Effector CD8-positive, alpha-beta T cell (primary cell): ENCODE data around the gene LRRC31.
A peak's percentile ranks its signal among the peaks of the same experiment; 100 is the strongest.

Experiments
- DNase-seq: peaks from one replicate; lab custom pipeline; 2025; lab: John Stamatoyannopoulos, UW

Gene LRRC31

DNA sequence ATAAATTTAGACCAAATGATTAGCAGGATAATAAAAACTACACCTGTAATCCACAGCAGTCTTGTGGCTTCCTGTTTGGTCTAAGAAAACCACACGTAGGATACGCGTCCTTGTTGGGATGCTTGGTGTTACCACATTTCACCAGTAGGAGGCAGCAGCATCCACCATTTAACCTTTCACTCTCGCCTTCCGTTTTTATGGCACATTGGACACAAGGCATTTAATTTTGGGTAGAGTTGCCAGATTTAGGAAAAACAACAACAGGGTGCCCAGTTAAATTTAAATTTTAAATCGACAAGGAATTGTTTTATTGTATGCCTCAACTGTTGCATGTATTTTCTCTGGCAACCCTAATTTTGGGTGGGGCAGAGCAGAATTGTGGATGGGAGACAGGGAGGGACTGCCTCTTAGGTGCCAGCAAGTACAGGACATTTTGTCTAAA, 6.3 kb downstream of the LRRC31 start:
- peak; percentile 53 for DNase-seq

DNA sequence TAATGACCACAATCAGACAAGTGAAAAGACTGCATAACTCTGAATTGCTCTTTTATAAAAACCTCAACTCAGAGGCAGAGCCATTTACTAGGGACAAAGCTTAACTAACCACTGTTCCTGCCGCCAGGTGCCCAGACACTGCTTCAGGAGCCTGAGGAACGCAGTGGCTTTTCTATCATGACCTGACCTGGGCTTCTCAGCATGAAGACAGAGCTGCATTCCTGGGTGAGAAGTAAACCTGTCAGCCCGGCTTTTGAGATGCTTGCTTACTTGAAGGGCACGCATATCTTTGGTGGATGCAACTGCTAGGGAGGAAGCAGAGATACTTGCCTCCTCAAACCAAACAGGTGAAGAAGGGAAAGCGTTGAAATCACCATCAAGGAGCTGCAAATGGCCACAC, 7.9 kb downstream of the LRRC31 start:
- no peak for DNase-seq

DNA sequence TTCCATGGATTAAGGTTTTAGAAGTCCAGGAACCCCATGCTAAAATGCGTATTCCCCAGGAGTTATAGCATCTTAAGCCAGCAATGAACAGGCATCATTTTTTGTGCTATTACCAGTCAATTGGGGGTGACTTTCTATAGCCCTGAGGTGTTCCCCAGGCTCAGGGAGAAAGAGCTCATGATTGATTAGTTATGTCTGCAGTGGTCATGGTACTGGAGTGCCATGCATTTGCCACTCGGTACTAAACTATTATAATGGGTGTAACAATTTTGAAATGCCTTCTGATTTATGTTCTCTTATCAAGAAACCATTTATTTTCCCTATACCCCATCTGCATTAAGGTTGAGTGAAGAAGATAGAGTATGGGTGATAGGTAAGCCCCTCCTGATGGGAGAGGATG, 11.9 kb downstream of the LRRC31 start:
- no peak for DNase-seq

DNA sequence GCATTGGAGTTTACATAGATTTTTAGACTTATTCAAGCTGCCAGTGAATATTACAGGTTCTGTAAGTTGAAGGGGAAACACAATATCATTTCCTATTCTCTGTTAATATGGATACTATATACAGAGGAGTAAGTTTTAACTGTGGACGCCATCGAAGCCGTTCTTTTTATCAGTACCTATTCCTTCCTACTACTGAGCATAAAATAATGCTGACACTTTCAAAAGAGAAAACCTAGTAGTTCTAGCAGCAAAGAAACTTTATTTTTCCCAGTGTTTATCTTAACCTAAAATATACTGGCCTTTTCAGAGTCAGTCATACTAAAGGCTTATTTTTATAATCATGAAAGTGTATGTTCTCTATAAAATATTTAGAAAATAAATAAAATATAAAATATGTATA, 14.2 kb downstream of the LRRC31 start:
- DNase-seq, result no peak

DNA sequence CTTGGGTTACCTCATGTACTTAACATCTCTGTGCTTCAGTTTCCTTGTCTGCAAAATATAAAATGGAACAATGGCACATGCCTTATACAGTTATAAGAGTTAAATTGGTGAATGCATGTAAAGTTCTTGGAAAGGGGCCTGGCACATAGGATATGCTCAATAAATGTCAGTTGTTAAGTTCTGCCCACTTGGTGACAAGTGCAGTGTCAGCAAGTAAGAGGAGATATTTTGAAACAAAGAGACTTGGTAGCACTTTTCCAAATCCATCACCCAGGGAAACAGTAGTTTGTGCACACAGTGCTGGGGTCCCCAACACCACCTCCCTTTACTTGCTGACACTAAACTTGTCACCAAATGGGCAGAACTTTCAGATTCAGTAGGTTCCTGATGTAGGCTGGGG, 19.1 kb downstream of the LRRC31 start:
- no peak for DNase-seq

DNA sequence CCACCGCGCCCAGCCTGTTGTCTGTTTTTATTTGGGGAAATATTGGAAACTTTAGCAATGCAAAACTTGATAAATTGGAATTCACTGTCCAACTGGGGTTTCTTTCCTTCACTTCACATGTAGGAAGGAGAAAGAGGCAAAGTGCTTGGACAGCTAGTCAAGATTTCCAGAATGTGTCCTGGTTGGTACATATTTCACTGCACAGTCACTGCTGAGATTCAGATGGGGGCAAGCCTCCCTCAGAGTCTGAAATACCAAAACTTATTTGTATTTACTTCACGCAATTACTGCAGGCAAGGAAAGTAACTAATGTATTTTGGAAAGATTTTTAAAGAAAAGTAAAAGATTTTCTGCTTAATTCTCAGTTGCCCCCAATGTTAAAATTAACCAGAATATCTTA, 21.0 kb downstream of the LRRC31 start:
- DNase-seq, result no peak

DNA sequence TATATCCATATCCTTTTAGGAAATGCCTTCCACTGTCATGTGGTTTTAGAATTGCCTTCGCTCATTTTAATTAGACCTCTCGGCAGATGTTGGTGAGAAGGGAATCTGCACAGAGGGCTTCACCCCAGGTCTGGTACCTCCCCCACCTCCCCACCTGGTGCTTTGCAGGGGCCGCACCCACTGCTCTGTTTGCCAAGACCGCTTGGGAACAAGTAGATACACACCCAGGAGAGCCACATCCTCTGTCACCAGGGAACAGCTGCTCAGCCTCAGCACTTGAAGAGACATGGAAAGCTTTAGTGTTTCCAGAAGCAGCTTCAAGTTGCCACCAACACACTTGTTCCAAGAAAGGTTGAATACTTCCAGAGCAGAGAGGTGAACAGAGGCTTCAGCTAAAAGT, 21.8 kb downstream of the LRRC31 start:
- no peak for DNase-seq

DNA sequence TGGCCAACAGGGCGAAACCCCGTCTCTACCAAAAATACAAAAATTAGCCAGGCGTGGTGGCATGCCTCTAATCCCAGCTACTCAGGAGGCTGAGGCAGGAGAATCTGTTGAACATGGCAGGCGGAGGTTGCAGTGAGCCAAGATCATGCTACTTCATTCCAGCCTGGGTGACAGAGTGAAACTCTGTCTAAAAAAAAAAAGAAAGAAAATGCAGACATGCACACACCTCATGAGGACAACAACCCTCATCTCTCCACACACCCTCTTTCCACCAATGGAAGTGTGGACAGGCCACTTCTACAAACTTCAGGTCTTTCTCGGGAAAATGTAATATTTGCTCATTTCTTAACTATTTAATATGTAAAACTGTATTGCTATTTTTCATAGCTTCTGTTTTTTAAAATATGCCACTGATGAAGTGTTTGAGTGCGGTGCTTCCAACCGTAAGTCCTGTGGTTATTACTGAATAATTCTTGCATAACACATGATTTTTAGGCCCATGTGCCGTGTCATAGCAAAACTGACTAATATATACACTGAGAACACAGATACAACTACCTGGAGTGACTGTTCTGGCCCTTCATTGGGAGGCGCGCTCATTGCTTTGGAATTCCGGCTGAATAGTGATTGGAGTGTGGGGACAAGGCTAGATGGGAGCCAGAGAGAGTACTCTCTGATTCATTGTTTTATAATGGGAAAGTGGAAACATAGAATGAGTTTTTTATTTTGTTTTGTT, 23.1 kb downstream of the LRRC31 start:
- DNase-seq, result no peak

DNA sequence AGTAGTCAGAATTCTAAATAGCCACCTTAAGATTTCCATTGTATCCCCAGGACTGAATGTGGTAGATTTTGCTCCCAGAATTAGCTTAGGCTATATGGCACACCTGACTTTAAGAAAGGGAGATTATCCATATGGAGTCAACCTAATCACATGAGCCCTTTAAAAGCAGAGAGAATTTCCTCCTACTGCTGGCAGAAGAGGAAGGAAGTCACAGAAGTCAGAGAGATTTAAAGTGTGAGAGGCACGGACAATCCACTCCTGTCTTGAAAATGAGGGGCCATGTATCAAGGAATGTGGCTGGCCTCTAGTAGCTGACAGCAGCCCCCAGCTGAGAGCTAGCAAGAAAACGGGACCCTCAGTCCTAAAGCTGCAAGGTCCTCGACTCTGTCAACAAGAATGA, 26.8 kb downstream of the LRRC31 start:
- DNase-seq, result no peak

DNA sequence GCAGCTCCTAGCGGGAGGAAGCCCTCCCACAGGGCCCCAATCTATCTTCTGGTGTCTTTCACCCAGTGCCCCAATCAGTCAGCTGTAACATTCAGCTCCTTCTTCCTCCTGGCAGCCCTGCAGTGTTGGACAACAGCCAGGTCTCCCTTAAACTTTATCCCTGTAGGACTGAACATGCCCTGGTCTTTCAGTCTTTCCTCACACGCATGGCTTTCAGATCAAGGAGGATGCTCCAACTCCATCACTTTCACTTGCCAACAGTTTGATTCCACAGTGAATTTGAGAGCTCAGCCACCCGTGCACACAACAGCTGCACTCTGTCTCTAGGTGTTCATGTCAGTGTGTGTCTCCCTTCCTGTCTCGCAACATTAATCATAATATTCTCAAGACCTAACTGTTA, 28.6 kb downstream of the LRRC31 start:
- DNase-seq, result no peak

DNA sequence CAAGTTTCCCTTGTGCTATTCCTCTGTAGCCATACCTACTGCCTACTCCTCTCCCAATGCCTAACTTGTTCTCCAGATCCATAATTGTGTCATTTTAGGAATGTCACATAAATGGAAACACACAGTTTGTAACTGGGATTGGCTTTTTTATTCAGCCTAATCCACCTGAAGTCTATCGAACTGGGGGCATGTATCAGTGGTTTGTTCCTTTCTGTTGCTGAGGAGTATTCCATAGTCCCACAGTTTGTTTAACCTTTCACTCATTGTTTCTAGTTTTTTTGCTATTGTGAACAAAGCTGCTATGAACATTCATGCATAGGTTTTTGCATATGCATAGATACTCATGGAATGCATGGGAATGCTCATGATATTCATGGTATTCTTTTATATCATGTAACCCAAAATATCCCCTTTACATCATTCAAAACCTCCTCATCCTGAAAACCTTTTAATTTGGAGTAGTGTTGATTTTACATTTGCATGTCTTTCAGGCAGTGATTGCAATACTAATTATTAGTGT, 31.2 kb downstream of the LRRC31 start:
- no peak for DNase-seq

DNA sequence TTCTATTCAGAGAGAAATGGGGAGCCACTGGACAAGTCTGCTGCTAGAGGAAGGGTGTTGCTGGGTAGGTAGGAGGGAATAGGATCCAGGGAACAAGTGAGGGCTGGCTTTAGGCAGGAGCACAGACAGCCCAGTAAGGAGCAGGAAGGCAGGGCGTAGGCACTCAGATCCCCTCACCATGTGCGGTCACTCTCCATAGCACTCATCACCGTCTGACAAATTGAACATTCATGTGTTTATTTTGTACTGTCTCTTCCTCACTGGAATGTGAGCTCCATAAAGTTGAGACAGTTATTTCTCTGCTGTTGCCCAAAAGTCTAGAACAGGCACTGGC, 32.8 kb downstream of the LRRC31 start:
- no peak for DNase-seq

DNA sequence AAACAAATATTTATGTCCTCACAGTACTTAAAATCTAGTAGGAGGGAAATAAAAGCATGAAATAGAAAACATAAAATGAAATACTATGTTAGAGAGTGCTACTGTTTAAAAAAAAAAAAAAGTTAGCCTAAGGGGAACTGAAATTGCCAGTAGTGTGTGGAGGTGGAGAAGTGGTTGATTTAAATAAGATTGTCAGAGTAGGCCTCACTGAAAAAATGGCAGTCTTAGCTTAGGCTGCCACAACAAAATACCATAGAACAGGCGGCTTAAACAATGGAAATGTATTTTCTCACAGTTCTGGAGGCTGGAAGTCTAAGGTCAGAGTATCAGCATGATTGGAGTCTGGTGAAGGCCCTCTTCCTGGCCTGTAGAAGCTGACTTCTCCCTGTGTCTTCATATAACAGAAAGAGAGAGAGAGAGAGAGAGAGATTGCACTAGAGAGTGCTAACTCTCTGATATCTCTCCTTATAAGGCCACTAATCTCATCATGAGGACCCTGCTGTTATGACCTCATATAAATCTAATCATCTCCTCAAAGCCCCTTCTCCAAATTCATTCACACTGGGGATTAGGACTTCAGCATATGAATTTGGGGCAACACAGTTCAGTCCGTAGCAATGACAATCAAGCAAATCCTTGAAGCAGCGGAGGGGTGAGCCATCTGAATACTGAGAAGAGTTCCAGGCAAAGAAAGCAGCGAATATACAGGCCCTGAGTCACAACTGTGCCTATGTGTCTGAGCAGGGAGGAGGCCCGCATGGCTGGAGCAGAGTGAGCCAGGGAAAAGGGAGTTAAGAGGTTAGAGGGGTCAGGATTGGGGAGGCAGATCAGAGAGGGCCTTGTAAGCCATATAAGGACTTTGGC, 33.4 kb downstream of the LRRC31 start:
- DNase-seq, result no peak

DNA sequence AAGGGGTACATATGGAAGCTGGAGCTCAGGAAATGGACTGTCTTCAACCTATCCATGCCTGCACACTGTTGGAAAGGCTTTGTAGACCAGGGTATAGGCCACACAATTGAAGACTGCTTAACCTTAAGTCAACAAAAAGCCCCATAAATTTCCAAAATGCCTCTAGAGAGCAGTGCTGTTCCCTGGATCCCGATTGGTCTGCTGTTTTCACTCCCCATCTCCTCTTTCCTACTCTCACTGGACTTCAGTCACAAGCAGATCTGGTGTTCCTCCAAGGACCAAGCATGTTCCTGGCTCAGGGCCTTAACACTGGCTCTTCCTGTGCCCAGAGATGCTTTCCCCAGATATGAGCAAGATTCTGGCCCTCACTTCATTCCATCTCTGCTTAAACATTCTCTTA, 34.2 kb downstream of the LRRC31 start:
- no peak for DNase-seq

DNA sequence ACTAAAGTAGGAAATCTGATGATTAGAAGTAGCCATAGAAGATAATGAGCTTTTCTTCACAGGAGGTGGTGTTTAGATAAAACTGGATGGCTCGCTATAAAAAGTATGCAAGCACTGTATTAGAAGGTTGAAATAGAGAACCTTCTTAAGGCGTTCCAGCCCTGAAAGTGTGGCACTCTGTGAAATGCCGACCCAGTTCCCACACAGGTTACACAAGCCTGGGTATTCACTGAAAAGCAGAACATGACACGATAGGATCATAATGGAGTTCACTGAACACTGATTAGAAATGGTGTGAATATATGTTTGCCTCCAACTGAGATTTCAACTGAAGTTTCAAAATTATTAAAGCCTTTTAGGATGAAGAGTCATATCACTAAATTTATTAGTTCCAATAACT, 42.0 kb downstream of the LRRC31 start:
- DNase-seq, result no peak

DNA sequence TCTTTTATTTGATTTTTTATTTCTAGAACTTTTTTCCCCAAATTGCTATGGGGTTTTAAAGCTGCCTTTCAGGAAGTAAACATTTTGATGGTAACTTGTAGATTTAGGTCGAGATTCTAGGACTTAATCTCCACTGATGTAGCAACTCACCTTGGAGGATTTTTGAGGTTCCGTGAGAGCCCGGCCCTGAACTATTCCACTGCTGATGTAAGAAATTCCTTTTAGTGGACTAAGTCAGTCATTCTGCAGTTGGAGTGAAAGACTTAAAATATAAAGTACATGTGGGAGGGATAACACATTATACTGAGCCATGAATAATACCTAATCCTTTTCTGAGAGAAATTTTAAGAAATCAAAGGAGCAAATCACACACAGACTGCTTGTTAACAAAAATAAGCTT, 44.4 kb downstream of the LRRC31 start:
- no peak for DNase-seq

DNA sequence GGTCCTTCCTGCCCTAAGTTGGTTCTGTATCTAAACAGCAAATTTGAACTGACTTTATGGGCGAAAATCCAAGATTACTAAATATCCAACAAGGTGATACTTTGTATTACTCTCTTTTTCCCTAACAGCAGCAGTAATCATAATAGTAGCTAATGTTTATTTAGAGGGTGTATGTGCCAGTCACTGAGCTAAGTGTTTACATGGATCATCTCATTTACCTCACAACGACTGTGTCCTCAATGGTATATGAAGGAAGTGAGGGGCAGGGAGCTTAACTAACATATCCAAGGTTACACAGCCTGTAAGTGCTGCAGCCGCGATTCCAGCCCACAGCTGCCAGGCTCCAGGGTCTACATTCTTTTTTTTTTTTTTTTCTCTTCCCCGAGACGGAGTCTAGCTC, 46.8 kb downstream of the LRRC31 start:
- DNase-seq, result no peak

DNA sequence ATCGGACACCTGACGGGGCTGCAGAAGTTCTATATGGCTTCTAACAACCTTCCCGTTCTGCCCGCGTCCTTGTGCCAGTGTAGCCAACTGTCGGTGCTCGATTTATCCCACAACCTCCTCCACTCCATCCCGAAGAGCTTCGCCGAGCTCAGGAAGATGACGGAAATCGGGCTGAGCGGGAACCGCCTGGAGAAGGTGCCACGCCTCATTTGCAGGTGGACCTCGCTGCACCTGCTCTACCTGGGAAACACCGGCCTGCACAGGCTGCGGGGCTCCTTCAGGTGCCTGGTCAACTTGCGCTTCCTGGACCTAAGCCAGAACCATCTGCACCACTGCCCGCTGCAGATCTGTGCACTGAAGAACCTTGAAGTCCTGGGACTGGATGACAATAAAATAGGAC, 47.2 kb downstream of the LRRC31 start:
- DNase-seq, result no peak

DNA sequence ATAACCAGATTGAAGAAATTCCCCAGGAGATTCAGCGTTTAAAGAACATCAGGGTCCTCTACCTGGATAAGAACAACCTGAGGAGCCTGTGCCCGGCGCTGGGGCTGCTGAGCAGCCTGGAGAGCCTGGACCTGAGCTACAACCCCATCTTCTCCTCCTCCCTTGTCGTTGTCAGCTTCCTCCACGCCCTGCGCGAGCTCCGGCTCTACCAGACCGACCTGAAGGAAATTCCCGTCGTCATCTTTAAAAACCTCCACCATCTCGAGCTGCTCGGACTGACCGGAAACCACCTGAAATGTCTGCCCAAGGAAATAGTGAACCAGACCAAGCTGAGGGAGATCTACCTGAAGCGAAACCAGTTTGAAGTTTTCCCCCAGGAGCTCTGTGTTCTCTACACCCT, 47.6 kb downstream of the LRRC31 start:
- no peak for DNase-seq

DNA sequence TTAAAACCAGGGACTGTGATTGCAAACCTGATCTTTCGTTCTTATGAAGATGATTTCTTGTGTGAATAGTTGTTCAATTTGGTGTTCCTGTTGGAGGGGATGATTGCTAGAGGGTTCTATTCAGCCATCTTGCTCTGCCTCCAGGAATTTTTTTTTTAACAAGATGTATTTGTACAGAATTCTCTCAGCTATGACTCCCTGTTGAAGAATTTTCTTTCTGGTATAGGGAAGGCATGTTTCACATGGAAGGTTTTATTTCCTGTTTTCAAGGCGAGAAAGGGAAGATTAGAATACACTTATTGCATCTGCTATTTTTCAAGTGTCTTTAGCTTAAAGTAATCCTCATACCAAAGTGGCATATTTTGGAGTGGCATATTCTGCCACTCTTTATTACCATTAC, 51.4 kb downstream of the LRRC31 start:
- no peak for DNase-seq

DNA sequence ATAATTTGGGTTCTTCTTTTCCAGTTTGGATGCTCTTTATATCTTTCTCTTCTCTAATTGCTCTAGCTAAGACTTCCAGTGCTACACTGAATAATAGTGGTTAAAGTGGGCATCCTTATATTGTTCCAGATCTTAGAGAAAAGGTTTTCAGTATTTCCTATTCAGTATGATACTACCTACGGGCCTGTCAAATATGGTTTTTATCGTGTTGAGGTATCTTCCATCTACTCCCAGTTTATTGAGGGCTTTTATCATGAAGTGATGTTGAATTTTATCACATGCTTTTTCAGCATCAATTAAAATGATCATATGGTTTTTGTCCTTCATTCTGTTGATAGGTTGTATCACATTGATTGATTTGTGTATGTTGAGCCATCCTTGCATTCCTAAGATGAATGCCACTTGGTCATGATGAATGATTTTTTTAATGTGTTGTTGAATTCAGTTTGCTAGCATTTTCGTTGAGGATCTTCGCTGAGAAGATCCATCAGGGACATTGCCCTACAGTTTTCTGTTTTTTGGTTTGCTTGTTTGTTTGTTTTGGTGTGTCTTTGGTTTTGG, 54.1 kb downstream of the LRRC31 start:
- DNase-seq, result no peak

DNA sequence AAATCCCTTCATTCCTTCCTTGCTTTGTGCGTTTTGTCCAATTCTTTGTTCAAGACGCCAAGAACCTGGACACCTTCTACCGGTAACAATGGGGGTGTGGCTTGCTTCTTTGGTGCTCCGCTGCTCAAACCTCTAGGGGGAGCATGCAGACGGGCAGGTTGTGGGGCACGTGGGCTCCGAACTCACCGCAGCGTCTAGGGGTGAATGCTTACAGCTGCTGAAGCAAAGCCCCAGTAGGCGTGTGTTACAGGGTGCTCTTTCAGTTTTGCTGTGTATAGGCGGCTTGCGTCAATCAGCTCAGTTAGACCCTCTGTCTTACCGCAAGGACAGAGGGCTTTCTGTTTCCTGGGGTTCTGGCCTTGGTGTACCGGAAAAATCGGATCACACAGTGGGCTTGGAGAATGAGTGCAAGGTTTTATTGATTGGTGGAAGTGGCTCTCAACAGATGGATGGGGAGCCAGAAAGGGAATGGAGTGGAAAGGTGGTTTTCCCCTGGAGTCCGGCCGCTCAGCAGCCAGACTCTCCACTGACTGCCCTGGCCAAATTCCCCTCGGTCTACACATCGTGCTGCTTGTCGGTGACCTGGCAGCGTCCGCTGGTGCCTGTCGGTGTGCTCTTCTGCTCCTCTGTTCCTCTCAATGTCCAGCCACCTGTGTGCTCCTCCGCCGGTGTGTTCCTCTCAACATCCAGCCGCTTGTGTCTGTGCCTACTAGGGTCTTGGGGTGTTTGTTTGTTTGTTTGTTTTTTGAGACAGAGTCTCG, 55.8 kb downstream of the LRRC31 start:
- peak; percentile 49 for DNase-seq
